SK-N-SH (cell line): ENCODE measurements around the gene IPPK. TPM values are rescaled to one million over a fixed set of nuclear protein-coding genes. Genes with fewer than 3 reads are reported as not detected.

Experiments used
- CTCF ChIA-PET: fragments of 300-600, 350-600 bp; formaldehyde crosslinking; extraction: SDS; loops from one replicate; lab custom pipeline; 2021; lab: Yijun Ruan, JAX
- POLR2A ChIA-PET: fragments of 350-600 bp; sonication (Branson Sonifier 250); formaldehyde crosslinking; extraction: SDS; loops from one replicate; lab custom pipeline; 2020; ENCODE audit warnings: antibody characterized with exemption, inconsistent platforms; lab: Yijun Ruan, JAX
- DNase-seq: peaks from one replicate; pipeline ENCODE4 v3.0.0; 2012
- H2AFZ ChIP-seq: fragments of 200-600 bp; sonication (generic); 2 replicates; pipeline ENCODE4 v1.8.1; 2016; ENCODE audit warnings: antibody characterized with exemption, mild to moderate bottlenecking, low read depth
- H3F3A ChIP-seq: fragments of 200-600 bp; sonication (generic); replicated peaks from 2 replicates; pipeline ENCODE3; 2016; ENCODE audit warnings: antibody characterized with exemption, mild to moderate bottlenecking; ENCODE audit not compliant: insufficient read depth
- H3K27ac ChIP-seq, 2 experiments: fragments of 200-500 bp in 1 of 2; fragments of 200-600 bp in 1 of 2; sonication (Bioruptor generic) in 1 of 2; sonication (generic), shearing (Covaris generic) in 1 of 2; 2 replicates each; pipeline versions ENCODE4 v1.5.1 to v1.6.1; 2014 to 2016; ENCODE audit warnings: low read depth in 2 of 2, inconsistent platforms in 1 of 2, low read length in 1 of 2, mild to moderate bottlenecking in 1 of 2, mixed read lengths in 1 of 2
- H3K27me3 ChIP-seq: fragments of 200-600 bp; sonication (generic), shearing (Covaris generic); 2 replicates; pipeline ENCODE4 v1.6.1; 2016; ENCODE audit warnings: mixed run types; ENCODE audit not compliant: insufficient read depth
- H3K36me3 ChIP-seq, 2 experiments: fragments of 200-500 bp in 1 of 2; fragments of 200-600 bp in 1 of 2; sonication (Bioruptor generic) in 1 of 2; sonication (generic) in 1 of 2; replicated peaks in 1 of 2; 2 replicates each; pipeline versions ENCODE3 to v1.5.1; 2014 to 2016; ENCODE audit warnings: low read length in 1 of 2, mild to moderate bottlenecking in 1 of 2; ENCODE audit not compliant: insufficient read depth in 2 of 2, control insufficient read depth in 1 of 2
- H3K4me1 ChIP-seq, 2 experiments: fragments of 200-500 bp in 1 of 2; fragments of 200-600 bp in 1 of 2; sonication (Bioruptor generic) in 1 of 2; sonication (generic), shearing (Covaris generic) in 1 of 2; 2 replicates each; pipeline versions ENCODE4 v1.5.1 to v1.6.1; 2014 to 2016; ENCODE audit warnings: low read depth in 1 of 2, low read length in 1 of 2, mixed run types in 1 of 2; ENCODE audit not compliant: insufficient read depth in 2 of 2, control insufficient read depth in 1 of 2
- H3K4me2 ChIP-seq: fragments of 200-600 bp; sonication (generic), shearing (Covaris generic); 2 replicates; pipeline ENCODE4 v1.6.1; 2017; ENCODE audit warnings: mixed run types
- H3K4me3 ChIP-seq, 2 experiments: fragments of 200-500 bp in 1 of 2; fragments of 200-600 bp in 1 of 2; sonication (Bioruptor generic) in 1 of 2; sonication (generic), shearing (Covaris generic) in 1 of 2; 2 replicates each; pipeline versions ENCODE4 v1.5.1 to v1.8.1; 2014 to 2016; ENCODE audit warnings: low read depth in 2 of 2, inconsistent platforms in 1 of 2, low read length in 1 of 2, mild to moderate bottlenecking in 1 of 2, mixed read lengths in 1 of 2, moderate library complexity in 1 of 2
- H3K79me2 ChIP-seq: fragments of 200-600 bp; sonication (generic); 2 replicates; pipeline ENCODE4 v1.8.1; 2017; ENCODE audit warnings: mild to moderate bottlenecking; ENCODE audit not compliant: insufficient read depth
- H3K9ac ChIP-seq: fragments of 200-600 bp; sonication (generic); 2 replicates; pipeline ENCODE4 v1.6.1; 2017; ENCODE audit warnings: mixed run types
- H3K9me2 ChIP-seq: fragments of 200-600 bp; sonication (generic); 2 replicates; pipeline ENCODE4 v1.6.1; 2017; ENCODE audit warnings: mixed run types
- H3K9me3 ChIP-seq: fragments of 200-600 bp; sonication (generic); 2 replicates; pipeline ENCODE4 v1.6.1; 2017; ENCODE audit warnings: mixed run types, mild to moderate bottlenecking, moderate library complexity
- H4K20me1 ChIP-seq: fragments of 200-600 bp; sonication (generic); 2 replicates; pipeline ENCODE4 v1.6.1; 2017; ENCODE audit warnings: mild to moderate bottlenecking, mixed run types; ENCODE audit not compliant: insufficient read depth
- ELF1 ChIP-seq: IDR thresholded peaks from 2 replicates; pipeline ENCODE4 v1.4.0; 2012
- EP300 ChIP-seq, 2 experiments: IDR thresholded peaks; 2 replicates each; pipeline versions ENCODE4 v1.4.0 to v1.6.1; 2012; ENCODE audit warnings: borderline replicate concordance in 1 of 2, low read depth in 1 of 2, low read length in 1 of 2
- EZH2phosphoT487 ChIP-seq: fragments of 200-600 bp; sonication (generic); IDR thresholded peaks from 2 replicates; pipeline ENCODE4 v1.6.1; 2017; ENCODE audit warnings: low read depth, mixed run types, mild to moderate bottlenecking, antibody characterized with exemption, moderate library complexity, borderline replicate concordance
- GATA2 ChIP-seq: sonication (generic); formaldehyde crosslinking; IDR thresholded peaks from 2 replicates; pipeline ENCODE4 v1.5.0; 2020; ENCODE audit warnings: mild to moderate bottlenecking, missing genetic modification reagents
- JUND ChIP-seq: IDR thresholded peaks from 2 replicates; pipeline ENCODE4 v1.4.0; 2012
- MXI1 ChIP-seq: IDR thresholded peaks from 2 replicates; pipeline ENCODE4 v1.6.1; 2012; ENCODE audit warnings: mild to moderate bottlenecking, low read depth, low read length, improper control_type of control experiment
- NFIC ChIP-seq: IDR thresholded peaks from 2 replicates; pipeline ENCODE4 v1.4.0; 2012; ENCODE audit warnings: borderline replicate concordance
- RAD21 ChIP-seq: IDR thresholded peaks from 2 replicates; pipeline ENCODE4 v1.6.1; 2012; ENCODE audit warnings: mild to moderate bottlenecking, low read length
- RXRA ChIP-seq: IDR thresholded peaks from 2 replicates; pipeline ENCODE4 v1.4.0; 2012; ENCODE audit warnings: low read depth, mild to moderate bottlenecking, borderline replicate concordance
- SIN3A ChIP-seq: IDR thresholded peaks from 2 replicates; pipeline ENCODE4 v1.6.1; 2012; ENCODE audit warnings: low read depth, mild to moderate bottlenecking, low read length, moderate library complexity, borderline replicate concordance
- SMC3 ChIP-seq: IDR thresholded peaks from 2 replicates; pipeline ENCODE4 v1.6.1; 2012; ENCODE audit warnings: low read depth, low read length, improper control_type of control experiment
- TAF1 ChIP-seq: IDR thresholded peaks from 2 replicates; pipeline ENCODE4 v1.6.1; 2012; ENCODE audit warnings: low read depth, mild to moderate bottlenecking, low read length, moderate library complexity, borderline replicate concordance
- TEAD4 ChIP-seq: IDR thresholded peaks from 2 replicates; pipeline ENCODE4 v1.4.0; 2012; ENCODE audit warnings: mild to moderate bottlenecking, borderline replicate concordance; ENCODE audit not compliant: insufficient read depth
- WGBS: methylation state at CpG from one replicate; pipeline ENCODE4 v1.1.6; 2017; ENCODE audit warnings: low lambda C conversion rate; 5-methylcytosine and 5-hydroxymethylcytosine counted together
- polyA plus RNA-seq, 3 experiments: library from polyadenylated mRNA; depleted of rRNA; stranded (reverse); fragments of >200 nt; gene quantifications; 2 replicates each; pipeline ENCODE4 v1.2.3, GENCODE V29; 2012
- TF ChIP-seq, protein P1 (sequence below): IDR thresholded peaks from 2 replicates; pipeline ENCODE4 v1.6.1; 2012; ENCODE audit warnings: mild to moderate bottlenecking, low read depth, low read length, moderate library complexity
- TF ChIP-seq, protein P2 (sequence below): fragments of 150-350 bp; IDR thresholded peaks from 2 replicates; pipeline ENCODE4 v1.6.1; 2016; ENCODE audit warnings: mild to moderate bottlenecking, low read depth, low read length
- TF ChIP-seq, protein P3 (sequence below): IDR thresholded peaks from 2 replicates; pipeline ENCODE4; 2012
- TF ChIP-seq, protein P4 (sequence below): IDR thresholded peaks from 2 replicates; pipeline ENCODE4 v1.4.0; 2012; ENCODE audit warnings: low read depth
- TF ChIP-seq, protein P5 (sequence below): IDR thresholded peaks from 2 replicates; pipeline ENCODE4 v1.4.0; 2012; ENCODE audit warnings: low read depth, borderline replicate concordance
- TF ChIP-seq, protein P6 (sequence below): IDR thresholded peaks from 2 replicates; pipeline ENCODE4 v1.4.0; 2012; ENCODE audit warnings: low read depth, borderline replicate concordance

The IPPK gene
- polyA plus RNA-seq, 1 of the 3 experiments (the other 2 are of a cell fraction) = 16.5 TPM

DNA sequence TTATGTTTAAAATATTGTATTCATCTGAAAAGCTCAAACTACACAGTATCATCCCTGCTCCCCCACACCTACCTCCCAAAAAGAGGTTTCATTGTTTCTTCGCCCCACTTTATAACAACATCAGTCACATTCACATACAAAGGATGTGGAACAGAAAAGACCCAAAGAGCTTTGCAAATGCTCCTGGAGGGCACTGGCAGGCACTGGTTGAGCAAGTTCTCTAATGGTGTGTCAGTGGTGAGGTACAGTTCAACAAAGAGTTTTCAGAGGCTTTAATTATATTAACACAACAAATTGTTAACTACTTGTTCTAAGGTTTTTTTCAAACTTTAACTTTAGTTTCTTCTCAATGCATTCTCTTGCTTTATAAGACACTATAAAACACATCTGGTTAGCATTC lies 80.0 kb downstream of the IPPK start:
- H3K27me3 ChIP-seq = no peaks in the 10 kb centered on the region
- no peak overlapping the region for H3K4me2 ChIP-seq
- WGBS = 90% methylated on average over 1 of the region's 1 CpG
- H3K27ac ChIP-seq = no peak overlapping the region
- H3K9me3 ChIP-seq = no peaks in the 10 kb centered on the region
- no peaks in the 10 kb centered on the region for H3K4me1 ChIP-seq
- H3K9ac ChIP-seq = no peak overlapping the region
- no peaks in the 10 kb centered on the region for H3K36me3 ChIP-seq
- H2AFZ ChIP-seq = no peak overlapping the region
- H3K9me2 ChIP-seq = no peaks in the 10 kb centered on the region
- no peaks in the 10 kb centered on the region for H3F3A ChIP-seq
- no peaks in the 10 kb centered on the region for H4K20me1 ChIP-seq
- no peak for DNase-seq
- CTCF ChIA-PET = interaction anchor here (0.7 to 1.8 kb wide), 3 partner anchors 18 to 450 kb away, joined by 3 to 6 read pairs (median 4); no protein-coding TSS in a partner anchor
- H3K79me2 ChIP-seq = no peaks in the 10 kb centered on the region
- TF ChIP-seq JUND = no peak
- TF ChIP-seq, protein P1, sequence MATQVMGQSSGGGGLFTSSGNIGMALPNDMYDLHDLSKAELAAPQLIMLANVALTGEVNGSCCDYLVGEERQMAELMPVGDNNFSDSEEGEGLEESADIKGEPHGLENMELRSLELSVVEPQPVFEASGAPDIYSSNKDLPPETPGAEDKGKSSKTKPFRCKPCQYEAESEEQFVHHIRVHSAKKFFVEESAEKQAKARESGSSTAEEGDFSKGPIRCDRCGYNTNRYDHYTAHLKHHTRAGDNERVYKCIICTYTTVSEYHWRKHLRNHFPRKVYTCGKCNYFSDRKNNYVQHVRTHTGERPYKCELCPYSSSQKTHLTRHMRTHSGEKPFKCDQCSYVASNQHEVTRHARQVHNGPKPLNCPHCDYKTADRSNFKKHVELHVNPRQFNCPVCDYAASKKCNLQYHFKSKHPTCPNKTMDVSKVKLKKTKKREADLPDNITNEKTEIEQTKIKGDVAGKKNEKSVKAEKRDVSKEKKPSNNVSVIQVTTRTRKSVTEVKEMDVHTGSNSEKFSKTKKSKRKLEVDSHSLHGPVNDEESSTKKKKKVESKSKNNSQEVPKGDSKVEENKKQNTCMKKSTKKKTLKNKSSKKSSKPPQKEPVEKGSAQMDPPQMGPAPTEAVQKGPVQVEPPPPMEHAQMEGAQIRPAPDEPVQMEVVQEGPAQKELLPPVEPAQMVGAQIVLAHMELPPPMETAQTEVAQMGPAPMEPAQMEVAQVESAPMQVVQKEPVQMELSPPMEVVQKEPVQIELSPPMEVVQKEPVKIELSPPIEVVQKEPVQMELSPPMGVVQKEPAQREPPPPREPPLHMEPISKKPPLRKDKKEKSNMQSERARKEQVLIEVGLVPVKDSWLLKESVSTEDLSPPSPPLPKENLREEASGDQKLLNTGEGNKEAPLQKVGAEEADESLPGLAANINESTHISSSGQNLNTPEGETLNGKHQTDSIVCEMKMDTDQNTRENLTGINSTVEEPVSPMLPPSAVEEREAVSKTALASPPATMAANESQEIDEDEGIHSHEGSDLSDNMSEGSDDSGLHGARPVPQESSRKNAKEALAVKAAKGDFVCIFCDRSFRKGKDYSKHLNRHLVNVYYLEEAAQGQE = no peak
- TF ChIP-seq, protein P2, sequence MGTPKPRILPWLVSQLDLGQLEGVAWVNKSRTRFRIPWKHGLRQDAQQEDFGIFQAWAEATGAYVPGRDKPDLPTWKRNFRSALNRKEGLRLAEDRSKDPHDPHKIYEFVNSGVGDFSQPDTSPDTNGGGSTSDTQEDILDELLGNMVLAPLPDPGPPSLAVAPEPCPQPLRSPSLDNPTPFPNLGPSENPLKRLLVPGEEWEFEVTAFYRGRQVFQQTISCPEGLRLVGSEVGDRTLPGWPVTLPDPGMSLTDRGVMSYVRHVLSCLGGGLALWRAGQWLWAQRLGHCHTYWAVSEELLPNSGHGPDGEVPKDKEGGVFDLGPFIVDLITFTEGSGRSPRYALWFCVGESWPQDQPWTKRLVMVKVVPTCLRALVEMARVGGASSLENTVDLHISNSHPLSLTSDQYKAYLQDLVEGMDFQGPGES = no peak
- no peak for TF ChIP-seq MXI1
- TF ChIP-seq, protein P3, sequence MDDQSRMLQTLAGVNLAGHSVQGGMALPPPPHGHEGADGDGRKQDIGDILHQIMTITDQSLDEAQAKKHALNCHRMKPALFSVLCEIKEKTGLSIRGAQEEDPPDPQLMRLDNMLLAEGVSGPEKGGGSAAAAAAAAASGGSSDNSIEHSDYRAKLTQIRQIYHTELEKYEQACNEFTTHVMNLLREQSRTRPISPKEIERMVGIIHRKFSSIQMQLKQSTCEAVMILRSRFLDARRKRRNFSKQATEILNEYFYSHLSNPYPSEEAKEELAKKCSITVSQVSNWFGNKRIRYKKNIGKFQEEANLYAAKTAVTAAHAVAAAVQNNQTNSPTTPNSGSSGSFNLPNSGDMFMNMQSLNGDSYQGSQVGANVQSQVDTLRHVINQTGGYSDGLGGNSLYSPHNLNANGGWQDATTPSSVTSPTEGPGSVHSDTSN = no peak
- no peak for TF ChIP-seq SMC3
- POLR2A ChIA-PET = no interaction called here
- no peak overlapping the region for H3K4me3 ChIP-seq

DNA sequence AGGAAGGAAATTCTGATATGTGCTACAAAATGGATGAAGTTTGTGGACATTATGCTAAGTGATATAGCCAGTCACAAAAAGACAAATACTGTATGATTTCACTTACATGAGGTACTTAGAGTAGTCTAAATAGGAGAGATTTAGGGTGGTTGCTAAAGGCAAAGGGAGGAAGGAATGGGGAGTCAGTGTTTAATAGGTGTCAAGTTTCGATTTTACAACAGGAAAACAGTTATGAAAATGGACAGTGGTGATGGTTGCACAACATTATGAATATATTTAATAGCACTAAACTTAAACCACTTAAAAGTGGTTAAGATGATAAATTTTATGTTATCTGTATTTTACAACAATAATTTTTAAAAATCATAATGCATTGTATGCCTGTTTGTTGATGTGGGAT lies 93.8 kb downstream of the IPPK start:
- ChIA-PET POLR2A (no interaction called here), CTCF (no interaction called here)
- Histone ChIP-seq H3K4me2 (no peak overlapping the region), H3K79me2 (no peaks in the 10 kb centered on the region), H4K20me1 (no peaks in the 10 kb centered on the region), H3K9me2 (no peaks in the 10 kb centered on the region), H3K9ac (no peak overlapping the region), H3K4me1 (no peaks in the 10 kb centered on the region), H3F3A (no peaks in the 10 kb centered on the region), H2AFZ (no peak overlapping the region), H3K36me3 (no peaks in the 10 kb centered on the region), H3K27ac (no peak overlapping the region), H3K4me3 (no peak overlapping the region), H3K9me3 (no peaks in the 10 kb centered on the region), H3K27me3 (no peaks in the 10 kb centered on the region)
- no peak for DNase-seq
- 38% methylated on average over 1 of the region's 1 CpG for WGBS
- TF ChIP-seq, protein P4, sequence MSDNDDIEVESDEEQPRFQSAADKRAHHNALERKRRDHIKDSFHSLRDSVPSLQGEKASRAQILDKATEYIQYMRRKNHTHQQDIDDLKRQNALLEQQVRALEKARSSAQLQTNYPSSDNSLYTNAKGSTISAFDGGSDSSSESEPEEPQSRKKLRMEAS = no peak
- TF ChIP-seq EZH2phosphoT487 = no peak
- TF ChIP-seq ELF1 = no peak
- TF ChIP-seq TEAD4 = no peak
- TF ChIP-seq TAF1 = no peak
- TF ChIP-seq SMC3 = no peak
- no peak for TF ChIP-seq RAD21
- no peak for TF ChIP-seq RXRA
- TF ChIP-seq NFIC = no peak
- TF ChIP-seq, protein P5, sequence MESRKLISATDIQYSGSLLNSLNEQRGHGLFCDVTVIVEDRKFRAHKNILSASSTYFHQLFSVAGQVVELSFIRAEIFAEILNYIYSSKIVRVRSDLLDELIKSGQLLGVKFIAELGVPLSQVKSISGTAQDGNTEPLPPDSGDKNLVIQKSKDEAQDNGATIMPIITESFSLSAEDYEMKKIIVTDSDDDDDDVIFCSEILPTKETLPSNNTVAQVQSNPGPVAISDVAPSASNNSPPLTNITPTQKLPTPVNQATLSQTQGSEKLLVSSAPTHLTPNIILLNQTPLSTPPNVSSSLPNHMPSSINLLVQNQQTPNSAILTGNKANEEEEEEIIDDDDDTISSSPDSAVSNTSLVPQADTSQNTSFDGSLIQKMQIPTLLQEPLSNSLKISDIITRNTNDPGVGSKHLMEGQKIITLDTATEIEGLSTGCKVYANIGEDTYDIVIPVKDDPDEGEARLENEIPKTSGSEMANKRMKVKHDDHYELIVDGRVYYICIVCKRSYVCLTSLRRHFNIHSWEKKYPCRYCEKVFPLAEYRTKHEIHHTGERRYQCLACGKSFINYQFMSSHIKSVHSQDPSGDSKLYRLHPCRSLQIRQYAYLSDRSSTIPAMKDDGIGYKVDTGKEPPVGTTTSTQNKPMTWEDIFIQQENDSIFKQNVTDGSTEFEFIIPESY = no peak
- TF ChIP-seq EP300 (IDR thresholded peaks at IDR 0.05; ENCODE audit: borderline replicate concordance in 1 of 2, low read depth in 1 of 2, low read length in 1 of 2) = no peak
- TF ChIP-seq, protein P6, sequence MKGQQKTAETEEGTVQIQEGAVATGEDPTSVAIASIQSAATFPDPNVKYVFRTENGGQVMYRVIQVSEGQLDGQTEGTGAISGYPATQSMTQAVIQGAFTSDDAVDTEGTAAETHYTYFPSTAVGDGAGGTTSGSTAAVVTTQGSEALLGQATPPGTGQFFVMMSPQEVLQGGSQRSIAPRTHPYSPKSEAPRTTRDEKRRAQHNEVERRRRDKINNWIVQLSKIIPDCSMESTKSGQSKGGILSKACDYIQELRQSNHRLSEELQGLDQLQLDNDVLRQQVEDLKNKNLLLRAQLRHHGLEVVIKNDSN = no peak
- TF ChIP-seq SIN3A = no peak
- no peak for TF ChIP-seq GATA2 (CRISPR knock-in tag)
